Measurements from ENCODE around the gene SEMA3F.

Gene SEMA3F

GRCh38 chr3:50179710-50180109 lies 24.6 kb downstream of the SEMA3F start:
- peaks cover 3 to 32% of the 10 kb centered on the region in 2 donors for H3K36me3 ChIP-seq (ENCODE audit: control insufficient read depth in 1 of 2, insufficient read depth in 2 of 2, low read length in 2 of 2)
- H3K27me3 ChIP-seq (ENCODE audit: control insufficient read depth in 1 of 2, insufficient read depth in 2 of 2, low read length in 2 of 2), result no peaks in the 10 kb centered on the region
- H3K27ac ChIP-seq (ENCODE audit: low read depth, low read length), result no peak overlapping the region
- no peaks in the 10 kb centered on the region for H3K9me3 ChIP-seq (ENCODE audit: control insufficient read depth in 1 of 2, low read length in 2 of 2)
- no peak overlapping the region for H3K9ac ChIP-seq (ENCODE audit: low read depth in 1 of 2, low read length in 2 of 2)
- H3K4me1 ChIP-seq (ENCODE audit: control insufficient read depth in 1 of 2, insufficient read depth in 2 of 2, low read length in 2 of 2), result peaks cover 11 to 29% of the 10 kb centered on the region in 2 donors
- no peak overlapping the region for H3K4me3 ChIP-seq (ENCODE audit: low read depth in 1 of 2, low read length in 2 of 2)

- peaks cover 9 to 42% of the 10 kb centered on the region in 2 donors for H3K36me3 ChIP-seq (ENCODE audit: control insufficient read depth in 1 of 2, insufficient read depth in 2 of 2, low read length in 2 of 2)
- no peak overlapping the region for H3K27ac ChIP-seq (ENCODE audit: low read depth, low read length)
- H3K27me3 ChIP-seq (ENCODE audit: control insufficient read depth in 1 of 2, insufficient read depth in 2 of 2, low read length in 2 of 2), result no peaks in the 10 kb centered on the region
- no peak overlapping the region for H3K4me3 ChIP-seq (ENCODE audit: low read depth in 1 of 2, low read length in 2 of 2)
- peaks cover 5 to 19% of the 10 kb centered on the region in 2 donors for H3K4me1 ChIP-seq (ENCODE audit: control insufficient read depth in 1 of 2, insufficient read depth in 2 of 2, low read length in 2 of 2)
- H3K9ac ChIP-seq (ENCODE audit: low read depth in 1 of 2, low read length in 2 of 2), result no peak overlapping the region
- H3K9me3 ChIP-seq (ENCODE audit: control insufficient read depth in 1 of 2, low read length in 2 of 2), result no peaks in the 10 kb centered on the region
Observed at GRCh38 chr3:50181985-50182384, 26.9 kb downstream of the SEMA3F start.

- H3K9ac ChIP-seq (ENCODE audit: low read depth in 1 of 2, low read length in 2 of 2), result no peak overlapping the region
- peaks cover 0 to 15% of the 10 kb centered on the region in 2 donors for H3K4me1 ChIP-seq (ENCODE audit: control insufficient read depth in 1 of 2, insufficient read depth in 2 of 2, low read length in 2 of 2)
- H3K9me3 ChIP-seq (ENCODE audit: control insufficient read depth in 1 of 2, low read length in 2 of 2), result no peaks in the 10 kb centered on the region
- H3K36me3 ChIP-seq (ENCODE audit: control insufficient read depth in 1 of 2, insufficient read depth in 2 of 2, low read length in 2 of 2), result peaks cover 9 to 45% of the 10 kb centered on the region in 2 donors
- no peaks in the 10 kb centered on the region for H3K27me3 ChIP-seq (ENCODE audit: control insufficient read depth in 1 of 2, insufficient read depth in 2 of 2, low read length in 2 of 2)
- no peak overlapping the region for H3K27ac ChIP-seq (ENCODE audit: low read depth, low read length)
- H3K4me3 ChIP-seq (ENCODE audit: low read depth in 1 of 2, low read length in 2 of 2), result no peak overlapping the region
Observed at GRCh38 chr3:50182533-50183099, 27.5 kb downstream of the SEMA3F start.

GRCh38 chr3:50183755-50184154 lies 28.6 kb downstream of the SEMA3F start:
- Histone ChIP-seq H3K27ac (ENCODE audit: low read depth, low read length) (no peak overlapping the region), H3K4me1 (ENCODE audit: control insufficient read depth in 1 of 2, insufficient read depth in 2 of 2, low read length in 2 of 2) (peaks cover 0 to 15% of the 10 kb centered on the region in 2 donors), H3K9me3 (ENCODE audit: control insufficient read depth in 1 of 2, low read length in 2 of 2) (no peaks in the 10 kb centered on the region), H3K9ac (ENCODE audit: low read depth in 1 of 2, low read length in 2 of 2) (no peak overlapping the region), H3K36me3 (ENCODE audit: control insufficient read depth in 1 of 2, insufficient read depth in 2 of 2, low read length in 2 of 2) (peaks cover 9 to 46% of the 10 kb centered on the region in 2 donors), H3K4me3 (ENCODE audit: low read depth in 1 of 2, low read length in 2 of 2) (no peak overlapping the region), H3K27me3 (ENCODE audit: control insufficient read depth in 1 of 2, insufficient read depth in 2 of 2, low read length in 2 of 2) (no peaks in the 10 kb centered on the region)

GRCh38 chr3:50184242-50184978 lies 29.3 kb downstream of the SEMA3F start:
- no peak overlapping the region for H3K9ac ChIP-seq (ENCODE audit: low read depth in 1 of 2, low read length in 2 of 2)
- H3K27me3 ChIP-seq (ENCODE audit: control insufficient read depth in 1 of 2, insufficient read depth in 2 of 2, low read length in 2 of 2), result no peaks in the 10 kb centered on the region
- peaks cover 9 to 46% of the 10 kb centered on the region in 2 donors for H3K36me3 ChIP-seq (ENCODE audit: control insufficient read depth in 1 of 2, insufficient read depth in 2 of 2, low read length in 2 of 2)
- peaks cover 0 to 10% of the 10 kb centered on the region in 2 donors for H3K4me1 ChIP-seq (ENCODE audit: control insufficient read depth in 1 of 2, insufficient read depth in 2 of 2, low read length in 2 of 2)
- no peaks in the 10 kb centered on the region for H3K9me3 ChIP-seq (ENCODE audit: control insufficient read depth in 1 of 2, low read length in 2 of 2)
- H3K4me3 ChIP-seq (ENCODE audit: low read depth in 1 of 2, low read length in 2 of 2), result no peak overlapping the region
- H3K27ac ChIP-seq (ENCODE audit: low read depth, low read length), result no peak overlapping the region

- Histone ChIP-seq H3K9ac (ENCODE audit: low read depth in 1 of 2, low read length in 2 of 2) (no peak overlapping the region), H3K36me3 (ENCODE audit: control insufficient read depth in 1 of 2, insufficient read depth in 2 of 2, low read length in 2 of 2) (peaks cover 9 to 46% of the 10 kb centered on the region in 2 donors), H3K27me3 (ENCODE audit: control insufficient read depth in 1 of 2, insufficient read depth in 2 of 2, low read length in 2 of 2) (no peaks in the 10 kb centered on the region), H3K27ac (ENCODE audit: low read depth, low read length) (no peak overlapping the region), H3K9me3 (ENCODE audit: control insufficient read depth in 1 of 2, low read length in 2 of 2) (no peaks in the 10 kb centered on the region), H3K4me3 (ENCODE audit: low read depth in 1 of 2, low read length in 2 of 2) (no peak overlapping the region), H3K4me1 (ENCODE audit: control insufficient read depth in 1 of 2, insufficient read depth in 2 of 2, low read length in 2 of 2) (peaks cover 0 to 7% of the 10 kb centered on the region in 2 donors)
Observed at GRCh38 chr3:50185230-50185629, 30.1 kb downstream of the SEMA3F start.

- Histone ChIP-seq H3K4me1 (ENCODE audit: control insufficient read depth in 1 of 2, insufficient read depth in 2 of 2, low read length in 2 of 2) (peaks cover 0 to under 1% of the 10 kb centered on the region in 2 donors), H3K36me3 (ENCODE audit: control insufficient read depth in 1 of 2, insufficient read depth in 2 of 2, low read length in 2 of 2) (peaks cover 9 to 46% of the 10 kb centered on the region in 2 donors), H3K27ac (ENCODE audit: low read depth, low read length) (no peak overlapping the region), H3K9ac (ENCODE audit: low read depth in 1 of 2, low read length in 2 of 2) (no peak overlapping the region), H3K9me3 (ENCODE audit: control insufficient read depth in 1 of 2, low read length in 2 of 2) (no peaks in the 10 kb centered on the region), H3K27me3 (ENCODE audit: control insufficient read depth in 1 of 2, insufficient read depth in 2 of 2, low read length in 2 of 2) (no peaks in the 10 kb centered on the region), H3K4me3 (ENCODE audit: low read depth in 1 of 2, low read length in 2 of 2) (no peak overlapping the region)
Observed at GRCh38 chr3:50186096-50186495, 31.0 kb downstream of the SEMA3F start.

GRCh38 chr3:50187750-50188149 lies 32.6 kb downstream of the SEMA3F start:
- Histone ChIP-seq H3K36me3 (ENCODE audit: control insufficient read depth in 1 of 2, insufficient read depth in 2 of 2, low read length in 2 of 2) (peaks cover 6 to 36% of the 10 kb centered on the region in 2 donors), H3K27me3 (ENCODE audit: control insufficient read depth in 1 of 2, insufficient read depth in 2 of 2, low read length in 2 of 2) (peaks cover 1% of the 10 kb centered on the region in 2 donors), H3K9me3 (ENCODE audit: control insufficient read depth in 1 of 2, low read length in 2 of 2) (no peaks in the 10 kb centered on the region), H3K4me1 (ENCODE audit: control insufficient read depth in 1 of 2, insufficient read depth in 2 of 2, low read length in 2 of 2) (no peaks in the 10 kb centered on the region), H3K9ac (ENCODE audit: low read depth in 1 of 2, low read length in 2 of 2) (no peak overlapping the region), H3K27ac (ENCODE audit: low read depth, low read length) (no peak overlapping the region), H3K4me3 (ENCODE audit: low read depth in 1 of 2, low read length in 2 of 2) (no peak overlapping the region)

- Histone ChIP-seq H3K9me3 (ENCODE audit: control insufficient read depth in 1 of 2, low read length in 2 of 2) (no peaks in the 10 kb centered on the region), H3K4me1 (ENCODE audit: control insufficient read depth in 1 of 2, insufficient read depth in 2 of 2, low read length in 2 of 2) (peaks cover 6 to 9% of the 10 kb centered on the region in 2 donors), H3K9ac (ENCODE audit: low read depth in 1 of 2, low read length in 2 of 2) (no peak overlapping the region), H3K27me3 (ENCODE audit: control insufficient read depth in 1 of 2, insufficient read depth in 2 of 2, low read length in 2 of 2) (peaks cover 16 to 17% of the 10 kb centered on the region in 2 donors), H3K27ac (ENCODE audit: low read depth, low read length) (no peak overlapping the region), H3K4me3 (ENCODE audit: low read depth in 1 of 2, low read length in 2 of 2) (no peak overlapping the region), H3K36me3 (ENCODE audit: control insufficient read depth in 1 of 2, insufficient read depth in 2 of 2, low read length in 2 of 2) (peaks cover 6 to 27% of the 10 kb centered on the region in 2 donors)
Observed at GRCh38 chr3:50189274-50189673, 34.1 kb downstream of the SEMA3F start.

- Histone ChIP-seq H3K36me3 (ENCODE audit: control insufficient read depth in 1 of 2, insufficient read depth in 2 of 2, low read length in 2 of 2) (peaks cover 6 to 20% of the 10 kb centered on the region in 2 donors), H3K9ac (ENCODE audit: low read depth in 1 of 2, low read length in 2 of 2) (no peak overlapping the region), H3K27me3 (ENCODE audit: control insufficient read depth in 1 of 2, insufficient read depth in 2 of 2, low read length in 2 of 2) (peaks cover 17 to 18% of the 10 kb centered on the region in 2 donors), H3K4me3 (ENCODE audit: low read depth in 1 of 2, low read length in 2 of 2) (no peak overlapping the region), H3K4me1 (ENCODE audit: control insufficient read depth in 1 of 2, insufficient read depth in 2 of 2, low read length in 2 of 2) (peaks cover 10 to 11% of the 10 kb centered on the region in 2 donors), H3K9me3 (ENCODE audit: control insufficient read depth in 1 of 2, low read length in 2 of 2) (no peaks in the 10 kb centered on the region), H3K27ac (ENCODE audit: low read depth, low read length) (no peak overlapping the region)
Observed at GRCh38 chr3:50189989-50190388, 34.9 kb downstream of the SEMA3F start.
